K562 (cell line): Measurements from ENCODE around the gene DDIT3.

ENCODE experiments used
- BCLAF1 ChIP-seq, 2 experiments: fragments of 450-650 bp in 1 of 2; IDR thresholded peaks; 2 replicates each; pipeline ENCODE4 v1.6.1; 2011 to 2017; ENCODE audit warnings: low read depth in 2 of 2, antibody characterized with exemption in 1 of 2, borderline replicate concordance in 1 of 2, low read length in 1 of 2, mild to moderate bottlenecking in 1 of 2, mixed read lengths in 1 of 2; ENCODE audit not compliant: control insufficient read depth in 1 of 2
- CREB3L1 ChIP-seq: fragments of 450-650 bp; IDR thresholded peaks from 2 replicates; pipeline ENCODE4 v1.6.1; 2014; ENCODE audit warnings: low read depth, mild to moderate bottlenecking, moderate library complexity, borderline replicate concordance
- CTCF ChIP-seq, 3 experiments: IDR thresholded peaks in 2 of 3; conservative IDR thresholded peaks in 1 of 3; 2 replicates each; pipeline ENCODE4 v1.5.1; 2011 to 2012; ENCODE audit warnings: low read length in 3 of 3, mild to moderate bottlenecking in 3 of 3, control low read depth in 2 of 3, improper control_type of control experiment in 1 of 3, inconsistent platforms in 1 of 3, low read depth in 1 of 3, mixed read lengths in 1 of 3, moderate library complexity in 1 of 3; ENCODE audit not compliant: insufficient read depth in 2 of 3
- EZH2 ChIP-seq: IDR thresholded peaks from 2 replicates; pipeline ENCODE4 v1.6.1; 2012; ENCODE audit warnings: low read depth, mild to moderate bottlenecking, inconsistent platforms, low read length, borderline replicate concordance
- REST ChIP-seq, 2 experiments: fragments of 450-650 bp; formaldehyde crosslinking in 1 of 2; IDR thresholded peaks; 2 replicates each; pipeline versions ENCODE4 v1.4.0 to v1.6.1; 2014 to 2020; ENCODE audit warnings: mild to moderate bottlenecking in 2 of 2, borderline replicate concordance in 1 of 2, low read depth in 1 of 2
- SETDB1 ChIP-seq: IDR thresholded peaks from one replicate; pipeline ENCODE4 v1.6.1; 2012; ENCODE audit warnings: low read length, control low read depth, inconsistent platforms
- TCF7L2 ChIP-seq: fragments of 150-350 bp; IDR thresholded peaks from 2 replicates; pipeline ENCODE4 v1.6.1; 2016; ENCODE audit warnings: low read depth, mild to moderate bottlenecking, low read length, moderate library complexity
- ZC3H11A ChIP-seq: IDR thresholded peaks from 2 replicates; pipeline ENCODE4 v1.6.1; 2012; ENCODE audit warnings: low read depth, low read length, improper control_type of control experiment
- ZNF589 ChIP-seq: fragments of 200-800 bp; sonication (Bioruptor generic); IDR thresholded peaks from 2 replicates; pipeline ENCODE4 v1.6.1; 2016; ENCODE audit warnings: low read depth, missing genetic modification characterization, missing compliant biosample characterization

- TF ChIP-seq CTCF (IDR thresholded peaks at IDR 0.05 in 2 of 3, conservative IDR thresholded peaks at IDR 0.05 in 1 of 3; ENCODE audit: insufficient read depth in 2 of 3, low read depth in 1 of 3, low read length in 3 of 3) (no peak), ZC3H11A (no peak), CREB3L1 (no peak), ZNF589 (no peak), REST (IDR thresholded peaks at IDR 0.05; ENCODE audit: borderline replicate concordance) (no peak), REST (CRISPR knock-in tag; IDR thresholded peaks at IDR 0.05; ENCODE audit: low read depth) (no peak), EZH2 (no peak), BCLAF1 (IDR thresholded peaks at IDR 0.05; ENCODE audit: borderline replicate concordance in 1 of 2, control insufficient read depth in 1 of 2, low read depth in 2 of 2, low read length in 1 of 2) (no peak), TCF7L2 (no peak), SETDB1 (no peak)
These were observed 41.3 kb downstream of the DDIT3 start for GRCh38 chr12:57479043-57479375.
